Brain microvascular endothelial cell (primary cell): ENCODE data around the gene CFAP74.
"Not testable (repeated sequence)": the region's sequence is repeated elsewhere in the genome, so short reads cannot be mapped to it uniquely, and the experiment has no call there.

Experiments
- DNase-seq: peaks from one replicate; pipeline ENCODE4 v3.0.0-alpha.2; 2020
- H3K27ac ChIP-seq: fragments of 250-450 bp; sonication (Bioruptor Pico); 2 replicates; pipeline ENCODE4 v1.5.1; 2020; ENCODE audit warnings: mild to moderate bottlenecking, moderate library complexity
- H3K27me3 ChIP-seq: fragments of 250-450 bp; sonication (Bioruptor Pico); replicated peaks from 2 replicates; pipeline ENCODE4 v1.5.1; 2020; ENCODE audit warnings: mild to moderate bottlenecking
- H3K36me3 ChIP-seq: fragments of 250-450 bp; sonication (Bioruptor Pico); replicated peaks from 2 replicates; pipeline ENCODE4 v1.5.1; 2020; ENCODE audit warnings: mild to moderate bottlenecking
- H3K4me3 ChIP-seq: 2 replicates; pipeline ENCODE4 v1.5.1; 2011; ENCODE audit warnings: low read depth, mild to moderate bottlenecking, control low read depth, low read length, moderate library complexity
- in situ Hi-C: cut with HindIII; loops from 2 replicates; pipeline ENCODE4 v1.10.0; 2017; ENCODE audit warnings: low sequenced_read_pairs, low pct_ligation_motif_present
- TF ChIP-seq, protein P1 (sequence below): IDR thresholded peaks from 2 replicates; pipeline ENCODE4 v1.5.1; 2011; ENCODE audit warnings: low read depth, mild to moderate bottlenecking, moderate library complexity, low read length, control low read depth, inconsistent platforms; ENCODE audit errors: missing control alignments

The CFAP74 gene

GRCh38 chr1:1979482-1980165, 24.0 kb downstream of the CFAP74 start:
- TF ChIP-seq, protein P1, sequence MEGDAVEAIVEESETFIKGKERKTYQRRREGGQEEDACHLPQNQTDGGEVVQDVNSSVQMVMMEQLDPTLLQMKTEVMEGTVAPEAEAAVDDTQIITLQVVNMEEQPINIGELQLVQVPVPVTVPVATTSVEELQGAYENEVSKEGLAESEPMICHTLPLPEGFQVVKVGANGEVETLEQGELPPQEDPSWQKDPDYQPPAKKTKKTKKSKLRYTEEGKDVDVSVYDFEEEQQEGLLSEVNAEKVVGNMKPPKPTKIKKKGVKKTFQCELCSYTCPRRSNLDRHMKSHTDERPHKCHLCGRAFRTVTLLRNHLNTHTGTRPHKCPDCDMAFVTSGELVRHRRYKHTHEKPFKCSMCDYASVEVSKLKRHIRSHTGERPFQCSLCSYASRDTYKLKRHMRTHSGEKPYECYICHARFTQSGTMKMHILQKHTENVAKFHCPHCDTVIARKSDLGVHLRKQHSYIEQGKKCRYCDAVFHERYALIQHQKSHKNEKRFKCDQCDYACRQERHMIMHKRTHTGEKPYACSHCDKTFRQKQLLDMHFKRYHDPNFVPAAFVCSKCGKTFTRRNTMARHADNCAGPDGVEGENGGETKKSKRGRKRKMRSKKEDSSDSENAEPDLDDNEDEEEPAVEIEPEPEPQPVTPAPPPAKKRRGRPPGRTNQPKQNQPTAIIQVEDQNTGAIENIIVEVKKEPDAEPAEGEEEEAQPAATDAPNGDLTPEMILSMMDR: no peak
- in situ Hi-C loops: no loop called here
- Histone ChIP-seq H3K36me3 (no peaks in the 10 kb centered on the region), H3K4me3 (no peak overlapping the region), H3K27ac (no peak overlapping the region), H3K27me3 (no peaks in the 10 kb centered on the region)
- DNase-seq: no peak

GRCh38 chr1:1978690-1979481, 24.7 kb downstream of the CFAP74 start:
- in situ Hi-C loops, DNase-seq, H3K4me3 ChIP-seq: not testable (repeated sequence)

GRCh38 chr1:1978108-1978507, 25.5 kb downstream of the CFAP74 start:
- no peak overlapping the region for H3K4me3 ChIP-seq
- H3K36me3 ChIP-seq: no peaks in the 10 kb centered on the region
- in situ Hi-C loops: no loop called here
- TF ChIP-seq, protein P1: no peak
- DNase-seq: no peak
- no peak overlapping the region for H3K27ac ChIP-seq
- no peaks in the 10 kb centered on the region for H3K27me3 ChIP-seq

More at GRCh38 chr1:1978690-1979481, 24.7 kb downstream of the CFAP74 start:
- not testable (repeated sequence) for H3K27ac ChIP-seq, H3K36me3 ChIP-seq, H3K27me3 ChIP-seq

DNA sequence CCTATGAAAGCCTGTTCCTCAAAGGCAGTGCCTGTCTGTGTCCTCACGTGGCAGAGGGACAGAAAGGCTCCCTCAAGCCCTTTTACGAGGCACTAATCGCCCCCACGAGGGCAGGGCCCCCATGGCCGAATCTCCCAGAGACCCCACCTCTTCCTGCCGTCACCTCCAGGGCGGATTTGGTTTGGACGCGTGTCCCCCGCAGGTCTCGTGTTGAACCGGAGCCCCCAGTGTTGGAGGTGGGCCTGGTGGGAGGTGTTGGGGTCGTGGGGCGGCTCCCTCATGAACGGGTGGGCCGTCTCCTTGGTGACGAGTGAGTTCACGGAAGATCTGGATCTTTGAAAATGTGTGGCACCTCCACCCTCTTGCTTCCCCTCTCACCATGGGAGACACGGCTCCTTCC, 27.6 kb downstream of the CFAP74 start:
- TF ChIP-seq, protein P1: no peak
- no peaks in the 10 kb centered on the region for H3K27me3 ChIP-seq
- no peak overlapping the region for H3K27ac ChIP-seq
- H3K4me3 ChIP-seq: no peak overlapping the region
- no peaks in the 10 kb centered on the region for H3K36me3 ChIP-seq
- no peak for DNase-seq
- in situ Hi-C loops: no loop called here

DNA sequence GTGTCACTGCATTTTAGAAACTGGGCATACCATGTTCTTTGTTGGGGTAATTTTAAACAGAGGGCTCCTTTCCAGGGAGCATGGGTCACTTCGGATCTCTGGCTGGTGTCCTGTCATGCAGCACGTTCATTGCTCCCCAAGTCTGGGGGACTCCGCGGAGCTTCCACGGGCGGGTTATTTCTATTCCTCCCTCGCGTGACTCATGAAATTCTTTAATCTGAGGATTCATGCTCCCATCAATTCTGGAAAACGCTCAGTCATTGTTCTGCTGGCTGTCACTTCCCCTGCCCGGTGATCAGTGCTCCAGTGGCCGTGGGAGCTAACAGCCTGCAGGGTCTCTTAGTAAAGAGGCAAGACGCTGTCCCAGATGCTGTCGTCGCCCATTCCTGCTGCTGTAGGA, 28.1 kb downstream of the CFAP74 start:
- H3K27me3 ChIP-seq: no peaks in the 10 kb centered on the region
- no peak for DNase-seq
- H3K4me3 ChIP-seq: no peak overlapping the region
- in situ Hi-C loops: no loop called here
- no peaks in the 10 kb centered on the region for H3K36me3 ChIP-seq
- TF ChIP-seq, protein P1: no peak
- H3K27ac ChIP-seq: no peak overlapping the region

- Histone ChIP-seq H3K4me3 (no peak overlapping the region), H3K36me3 (no peaks in the 10 kb centered on the region), H3K27me3 (no peaks in the 10 kb centered on the region), H3K27ac (no peak overlapping the region)
- DNase-seq: no peak
- in situ Hi-C loops: no loop called here
- TF ChIP-seq, protein P1: no peak
Measured at GRCh38 chr1:1974834-1975233, 28.8 kb downstream of the CFAP74 start.
